WTC11 (cell line): Measurements from ENCODE around the gene CADM1. TPM values are rescaled to one million over a fixed set of nuclear protein-coding genes. Genes with fewer than 3 reads are reported as not detected.

Experiments
- ATAC-seq: fragments of 200-7000 bp; cut with Tn5 transposase; 2 replicates; pipeline ENCODE4 v1.10.0; 2021; ENCODE audit warnings: mild to moderate bottlenecking, moderate library complexity
- CTCF ChIA-PET: fragments of 300-600 bp; sonication (Branson Sonifier 250); formaldehyde crosslinking; loops from one replicate; lab custom pipeline; 2021; ENCODE audit warnings: antibody characterized with exemption; lab: Charles Lee
- POLR2A ChIA-PET: fragments of 350-600 bp; sonication (Branson Sonifier 250); formaldehyde crosslinking; loops from one replicate; lab custom pipeline; 2021; ENCODE audit warnings: antibody characterized with exemption; lab: Charles Lee
- DNase-seq: peaks from one replicate; pipeline ENCODE4 v3.0.0; 2021; ENCODE audit warnings: low spot score
- H3K27ac Mint-ChIP-seq: 2 replicates; pipeline ENCODE4 v1.8.0; 2021; ENCODE audit warnings: mixed read lengths
- H3K27me3 Mint-ChIP-seq: 2 replicates; pipeline ENCODE4 v1.8.0; 2021; ENCODE audit warnings: low read depth, mild to moderate bottlenecking, moderate library complexity, mixed read lengths
- H3K36me3 Mint-ChIP-seq: 2 replicates; pipeline ENCODE4 v1.8.0; 2021; ENCODE audit warnings: mixed read lengths
- H3K4me1 Mint-ChIP-seq: 2 replicates; pipeline ENCODE4 v1.8.0; 2022; ENCODE audit warnings: mixed read lengths
- H3K4me3 Mint-ChIP-seq: 2 replicates; pipeline ENCODE4 v1.8.0; 2021; ENCODE audit warnings: mild to moderate bottlenecking, moderate library complexity, mixed read lengths
- H3K9me3 Mint-ChIP-seq: 2 replicates; pipeline ENCODE4 v1.8.0; 2021; ENCODE audit warnings: mixed read lengths
- AR ChIP-seq: fragments of 250-450 bp; sonication (Bioruptor Pico); IDR thresholded peaks from 2 replicates; pipeline ENCODE4 v1.9.0; 2021; ENCODE audit warnings: mild to moderate bottlenecking
- ATF6 ChIP-seq: sonication (generic); formaldehyde crosslinking; IDR thresholded peaks from 2 replicates; pipeline ENCODE4 v1.8.1; 2023; ENCODE audit warnings: mild to moderate bottlenecking, missing genetic modification reagents
- E2F4 ChIP-seq: sonication (generic); formaldehyde crosslinking; IDR thresholded peaks from 2 replicates; pipeline ENCODE4 v1.8.1; 2022; ENCODE audit warnings: low read depth, mild to moderate bottlenecking, moderate library complexity, missing genetic modification reagents, borderline replicate concordance
- E2F5 ChIP-seq: sonication (generic); formaldehyde crosslinking; IDR thresholded peaks from 2 replicates; pipeline ENCODE4 v1.8.1; 2022; ENCODE audit warnings: mild to moderate bottlenecking, moderate library complexity, missing genetic modification reagents
- ESRRA ChIP-seq: sonication (generic); formaldehyde crosslinking; IDR thresholded peaks from 2 replicates; pipeline ENCODE4 v1.8.1; 2022; ENCODE audit warnings: mild to moderate bottlenecking, missing genetic modification reagents, borderline replicate concordance
- ETV6 ChIP-seq: sonication (generic); formaldehyde crosslinking; IDR thresholded peaks from 2 replicates; pipeline ENCODE4 v1.8.1; 2022; ENCODE audit warnings: mild to moderate bottlenecking, missing genetic modification reagents
- GABPB1 ChIP-seq: sonication (generic); formaldehyde crosslinking; IDR thresholded peaks from 2 replicates; pipeline ENCODE4 v1.8.1; 2023; ENCODE audit warnings: mild to moderate bottlenecking, missing genetic modification reagents
- NFE2L1 ChIP-seq: sonication (generic); formaldehyde crosslinking; IDR thresholded peaks from 2 replicates; pipeline ENCODE4 v1.8.1; 2023; ENCODE audit warnings: missing genetic modification reagents
- NR2C2 ChIP-seq: sonication (generic); formaldehyde crosslinking; IDR thresholded peaks from 2 replicates; pipeline ENCODE4 v1.8.0; 2022; ENCODE audit warnings: mild to moderate bottlenecking, missing genetic modification reagents
- NR3C1 ChIP-seq: sonication (generic); formaldehyde crosslinking; conservative IDR thresholded peaks from 2 replicates; pipeline ENCODE4 v1.8.1; 2023; ENCODE audit warnings: low read depth, mild to moderate bottlenecking, missing genetic modification reagents
- SOX15 ChIP-seq: fragments of 250-450 bp; sonication (Bioruptor Pico); IDR thresholded peaks from 2 replicates; pipeline ENCODE4 v1.9.0; 2021; ENCODE audit warnings: mild to moderate bottlenecking
- TCF7 ChIP-seq: sonication (generic); formaldehyde crosslinking; IDR thresholded peaks from 2 replicates; pipeline ENCODE4 v1.8.0; 2022; ENCODE audit warnings: mild to moderate bottlenecking, low read depth, missing genetic modification reagents, moderate library complexity
- TEAD4 ChIP-seq: sonication (generic); formaldehyde crosslinking; IDR thresholded peaks from 2 replicates; pipeline ENCODE4 v1.8.0; 2022; ENCODE audit warnings: mild to moderate bottlenecking, missing genetic modification reagents
- USF2 ChIP-seq: sonication (generic); formaldehyde crosslinking; IDR thresholded peaks from 2 replicates; pipeline ENCODE4 v1.8.1; 2023; ENCODE audit warnings: mild to moderate bottlenecking, missing genetic modification reagents, moderate library complexity
- ZBTB43 ChIP-seq: sonication (generic); formaldehyde crosslinking; IDR thresholded peaks from 2 replicates; pipeline ENCODE4 v1.8.1; 2023; ENCODE audit warnings: mild to moderate bottlenecking, missing genetic modification reagents
- ZNF423 ChIP-seq: fragments of 250-450 bp; sonication (Bioruptor Pico); IDR thresholded peaks from 2 replicates; pipeline ENCODE4 v2.1.2; 2022; ENCODE audit warnings: mild to moderate bottlenecking, moderate library complexity
- total RNA-seq: library from RNA; stranded (reverse); gene quantifications from 3 replicates; pipeline ENCODE4 v1.2.3, GENCODE V29; 2021

CADM1 gene
- total RNA-seq, 1 experiment from 2014 or later = 26.8 TPM

- TF ChIP-seq AR (CRISPR knock-in tag) (no peak), NR3C1 (CRISPR knock-in tag) (no peak), ZBTB43 (CRISPR knock-in tag) (no peak), SOX15 (no peak), GABPB1 (CRISPR knock-in tag) (no peak), TCF7 (no peak), TEAD4 (no peak), USF2 (CRISPR knock-in tag) (no peak), ATF6 (CRISPR knock-in tag) (no peak), NR2C2 (CRISPR knock-in tag) (no peak), ESRRA (CRISPR knock-in tag) (no peak), ETV6 (CRISPR knock-in tag) (no peak), E2F4 (CRISPR knock-in tag) (no peak), NFE2L1 (CRISPR knock-in tag) (no peak)
Measured at GRCh38 chr11:115518983-115519628, 14.9 kb upstream of the CADM1 start (continued).

GRCh38 chr11:115515647-115516395, 11.6 kb upstream of the CADM1 start:
- DNase-seq = no peak

More at GRCh38 chr11:115515647-115516395, 11.6 kb upstream of the CADM1 start:
- TF ChIP-seq ZNF423 (CRISPR knock-in tag) (no peak), E2F5 (CRISPR knock-in tag) (no peak), NR2C2 (CRISPR knock-in tag) (no peak)
- CTCF ChIA-PET = interaction anchor here (0.6 to 2.2 kb wide), 8 partner anchors 9 to 202 kb away, joined by 3 to 6 read pairs (median 4); partner anchors contain the start of gene CADM1
- Mint-ChIP-seq H3K4me3 (no peak overlapping the region), H3K27ac (no peak overlapping the region), H3K9me3 (no peaks in the 10 kb centered on the region), H3K27me3 (no peaks in the 10 kb centered on the region), H3K4me1 (peaks cover 21% of the 10 kb centered on the region), H3K36me3 (no peaks in the 10 kb centered on the region)
- no peak for ATAC-seq
- POLR2A ChIA-PET = no interaction called here
